Right cardiac atrium (tissue), 5 donors: ENCODE measurements around the gene SPATS2L. TPM values are rescaled to one million over a fixed set of nuclear protein-coding genes. Genes with fewer than 3 reads are reported as not detected.
"Not testable (repeated sequence)": the region's sequence is repeated elsewhere in the genome, so short reads cannot be mapped to it uniquely, and the experiment has no call there.

Experiments
- ATAC-seq, 2 donors: fragments of 200-7000 bp; cut with Tn5 transposase; one replicate each; pipeline versions ENCODE4 v1.8.0 to v1.9.1; 2020; ENCODE audit warnings: moderate library complexity in 2 of 2, mild to moderate bottlenecking in 1 of 2
- DNase-seq, 3 donors: peaks; one replicate each; pipeline ENCODE4 v3.0.0-alpha.2; 2020
- H3K27ac ChIP-seq: one replicate; pipeline ENCODE4 v1.5.1; 2013; ENCODE audit warnings: mild to moderate bottlenecking, low read length, control low read depth, moderate library complexity
- H3K27me3 ChIP-seq: one replicate; pipeline ENCODE4 v1.6.1; 2013; ENCODE audit not compliant: control insufficient read depth, insufficient read depth
- H3K4me1 ChIP-seq: one replicate; pipeline ENCODE4 v1.6.1; 2013; ENCODE audit warnings: low read length; ENCODE audit not compliant: control insufficient read depth, insufficient read depth
- H3K4me3 ChIP-seq: one replicate; pipeline ENCODE4 v1.5.1; 2013; ENCODE audit warnings: low read length, control low read depth
- H3K9me3 ChIP-seq: one replicate; pipeline ENCODE4 v1.6.1; 2013; ENCODE audit warnings: low read length; ENCODE audit not compliant: control insufficient read depth
- WGBS: extraction: QIAGEN DNeasy Blood & Tissue Kit; methylation state at CpG from one replicate; pipeline ENCODE4 v1.1.7; 2013; 5-methylcytosine and 5-hydroxymethylcytosine counted together
- intact Hi-C, 4 donors: fragments of 100-400 bp; cut with DNase I; formaldehyde crosslinking; loops; one replicate each; pipeline versions ENCODE4 v1.11.0 to v1.14.0; 2022 to 2023
- polyA plus RNA-seq: library from polyadenylated mRNA; stranded (reverse); fragments of 200-250 nt; gene quantifications from one replicate; pipeline ENCODE4 v1.2.3, GENCODE V29; 2013
- total RNA-seq, 4 donors: library from RNA; stranded (reverse); fragmentation: NEBNext Ultra II Directional; extraction: Animal tissue kit (Norgen Biotek cat#: 25700); gene quantifications; one replicate each; pipeline ENCODE4 v1.2.1, GENCODE V29; 2021
- donor health status: healthy with polysubstance abuse.
- donor health status: DM: no; HTN: yes; CAD: no.
- donor health status: DM: no; HTN: no; CAD: no.
- donor health status: DM: no; HTN: yes; CAD: no; lungs with severe emphysema.
- donor health status: DM: yes; HTN: yes; CAD: no.

Gene SPATS2L
- total and polyA plus RNA-seq, 5 donors: 90.6 to 147 (median 124) TPM

- WGBS: 58% methylated on average over 2 of the region's 2 CpGs
- intact Hi-C loops: no loop called here
- Histone ChIP-seq H3K4me3 (no peak overlapping the region), H3K4me1 (peaks cover 15% of the 10 kb centered on the region), H3K9me3 (no peaks in the 10 kb centered on the region), H3K27me3 (no peaks in the 10 kb centered on the region), H3K27ac (no peak overlapping the region)
- ATAC-seq: peak; percentile 28 to 42
- no peak for DNase-seq
These were observed 31.1 kb downstream of the SPATS2L start for GRCh38 chr2:200337621-200338020.

- no peak overlapping the region for H3K27ac ChIP-seq
These were observed 32.2 kb downstream of the SPATS2L start for GRCh38 chr2:200338692-200339091.

GRCh38 chr2:200340508-200341224, 34.2 kb downstream of the SPATS2L start:
- peak; percentile 65 to 78 for ATAC-seq

More at GRCh38 chr2:200338692-200339091, 32.2 kb downstream of the SPATS2L start:
- H3K4me1 ChIP-seq: peaks cover 15% of the 10 kb centered on the region
- intact Hi-C loops: no loop called here
- no peak overlapping the region for H3K4me3 ChIP-seq
- no peak for DNase-seq
- ATAC-seq: peak in 1 of 2 donors; percentile 53
- no peaks in the 10 kb centered on the region for H3K27me3 ChIP-seq
- 69% methylated on average over 4 of the region's 4 CpGs for WGBS
- no peaks in the 10 kb centered on the region for H3K9me3 ChIP-seq

GRCh38 chr2:200341376-200341775, 34.9 kb downstream of the SPATS2L start:
- intact Hi-C loops: no loop called here
- WGBS: 96% methylated on average over 1 of the region's 1 CpG
- Histone ChIP-seq H3K27ac (no peak overlapping the region), H3K4me1 (peaks cover 15% of the 10 kb centered on the region), H3K27me3 (no peaks in the 10 kb centered on the region), H3K9me3 (no peaks in the 10 kb centered on the region), H3K4me3 (no peak overlapping the region)
- no peak for ATAC-seq
- DNase-seq: no peak

More at GRCh38 chr2:200340508-200341224, 34.2 kb downstream of the SPATS2L start:
- no peak for DNase-seq
- no peaks in the 10 kb centered on the region for H3K9me3 ChIP-seq
- intact Hi-C loops: no loop called here
- 58% methylated on average over 6 of the region's 6 CpGs for WGBS
- no peak overlapping the region for H3K4me3 ChIP-seq
- peaks cover 14% of the 10 kb centered on the region for H3K4me1 ChIP-seq
- no peaks in the 10 kb centered on the region for H3K27me3 ChIP-seq
- H3K27ac ChIP-seq: no peak overlapping the region

- DNase-seq: no peak
These were observed 35.7 kb downstream of the SPATS2L start for GRCh38 chr2:200342235-200342634.

GRCh38 chr2:200342654-200343053, 36.2 kb downstream of the SPATS2L start:
- 85% methylated on average over 1 of the region's 1 CpG for WGBS
- no peak for ATAC-seq
- Histone ChIP-seq H3K4me1 (peaks cover 15% of the 10 kb centered on the region), H3K9me3 (no peaks in the 10 kb centered on the region), H3K27me3 (no peaks in the 10 kb centered on the region), H3K27ac (no peak overlapping the region), H3K4me3 (no peak overlapping the region)
- no peak for DNase-seq
- intact Hi-C loops: no loop called here

More at GRCh38 chr2:200342235-200342634, 35.7 kb downstream of the SPATS2L start:
- intact Hi-C loops: no loop called here
- H3K27ac ChIP-seq: no peak overlapping the region
- no peaks in the 10 kb centered on the region for H3K9me3 ChIP-seq
- no peak for ATAC-seq
- peaks cover 15% of the 10 kb centered on the region for H3K4me1 ChIP-seq
- no peaks in the 10 kb centered on the region for H3K27me3 ChIP-seq
- no peak overlapping the region for H3K4me3 ChIP-seq
- WGBS: 76% methylated on average over 2 of the region's 2 CpGs

GRCh38 chr2:200344202-200344601, 37.7 kb downstream of the SPATS2L start:
- H3K4me1 ChIP-seq: peaks cover 18% of the 10 kb centered on the region
- DNase-seq, H3K27me3 ChIP-seq, H3K27ac ChIP-seq, H3K4me3 ChIP-seq, ATAC-seq, H3K9me3 ChIP-seq, intact Hi-C loops: not testable (repeated sequence)
- 97% methylated on average over 1 of the region's 1 CpG for WGBS

GRCh38 chr2:200345975-200346374, 39.5 kb downstream of the SPATS2L start:
- ATAC-seq: no peak
- intact Hi-C loops: no loop called here
- 68% methylated on average over 1 of the region's 1 CpG for WGBS

GRCh38 chr2:200347301-200347700, 40.8 kb downstream of the SPATS2L start:
- intact Hi-C loops: no loop called here
- ATAC-seq: no peak

More at GRCh38 chr2:200345975-200346374, 39.5 kb downstream of the SPATS2L start:
- Histone ChIP-seq H3K27me3 (no peaks in the 10 kb centered on the region), H3K9me3 (no peaks in the 10 kb centered on the region), H3K4me3 (no peak overlapping the region), H3K27ac (no peak overlapping the region), H3K4me1 (peaks cover 15% of the 10 kb centered on the region)
- DNase-seq: no peak

GRCh38 chr2:200348897-200349563, 42.5 kb downstream of the SPATS2L start:
- 91% methylated on average over 9 of the region's 9 CpGs for WGBS
- H3K27ac ChIP-seq: no peak overlapping the region

More at GRCh38 chr2:200347301-200347700, 40.8 kb downstream of the SPATS2L start:
- Histone ChIP-seq H3K27me3 (no peaks in the 10 kb centered on the region), H3K4me1 (peaks cover 10% of the 10 kb centered on the region), H3K9me3 (no peaks in the 10 kb centered on the region), H3K4me3 (no peak overlapping the region), H3K27ac (no peak overlapping the region)
- DNase-seq: no peak
- 92% methylated on average over 3 of the region's 3 CpGs for WGBS

GRCh38 chr2:200349868-200350267, 43.4 kb downstream of the SPATS2L start:
- Histone ChIP-seq H3K27ac (no peak overlapping the region), H3K9me3 (no peaks in the 10 kb centered on the region), H3K4me3 (no peak overlapping the region), H3K27me3 (no peaks in the 10 kb centered on the region), H3K4me1 (peaks cover 13% of the 10 kb centered on the region)
- ATAC-seq (no peak), DNase-seq (no peak)
- 96% methylated on average over 3 of the region's 3 CpGs for WGBS
- intact Hi-C loops: loop anchor here in 1 of 4 donors (5.0 kb wide), 1 partner anchor 43 kb away; the partner anchor contains the start of gene SPATS2L

More at GRCh38 chr2:200348897-200349563, 42.5 kb downstream of the SPATS2L start:
- Histone ChIP-seq H3K27me3 (no peaks in the 10 kb centered on the region), H3K4me3 (no peak overlapping the region), H3K9me3 (no peaks in the 10 kb centered on the region), H3K4me1 (peaks cover 13% of the 10 kb centered on the region)
- intact Hi-C loops: no loop called here
- no peak for ATAC-seq
- DNase-seq: no peak
